Central memory CD4-positive, alpha-beta T cell (primary cell): ENCODE results near the gene EEF2K.

Experiments
- DNase-seq: peaks from one replicate; pipeline ENCODE4 v3.0.0; 2022

EEF2K gene

DNA sequence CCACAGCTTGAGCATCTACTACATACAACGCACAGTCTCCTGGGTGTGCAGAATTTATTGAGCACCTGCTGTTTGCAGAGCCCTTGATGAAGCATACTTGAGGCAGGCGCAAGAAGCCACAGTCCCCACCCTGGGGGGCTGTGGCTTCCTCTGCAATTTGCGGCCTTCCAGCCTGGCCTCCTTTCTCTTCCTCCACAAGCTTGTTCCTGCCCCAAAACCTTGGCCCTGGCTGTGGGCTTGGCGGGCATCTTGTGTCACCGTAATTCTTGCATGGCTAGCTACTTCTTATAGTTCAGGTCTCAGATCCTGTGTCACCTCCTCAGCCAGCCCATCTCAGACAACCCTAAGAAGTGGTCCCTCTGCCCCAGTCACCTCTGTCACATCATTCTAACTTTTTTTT is 47.2 kb downstream of the EEF2K start:
- DNase-seq: no peak

DNA sequence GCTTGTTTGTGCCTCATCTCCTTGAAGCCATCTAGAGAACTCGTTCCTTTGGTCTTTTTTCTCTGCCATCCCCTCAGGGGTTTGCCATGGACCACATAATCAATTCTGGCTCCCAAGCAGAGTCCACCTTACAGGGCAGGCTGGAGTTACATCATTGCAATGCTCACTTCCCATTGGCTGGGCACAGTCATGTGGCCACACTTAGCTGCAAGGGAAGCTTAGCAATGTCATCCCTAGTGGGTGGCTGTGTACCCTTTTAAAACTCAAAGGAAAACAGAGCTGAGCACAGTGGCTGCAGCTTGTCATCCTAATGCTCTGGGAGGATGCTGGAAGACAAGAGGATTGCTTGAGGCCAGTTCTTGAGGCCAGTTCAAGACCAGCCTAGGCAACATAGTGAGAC is 49.3 kb downstream of the EEF2K start:
- no peak for DNase-seq

DNA sequence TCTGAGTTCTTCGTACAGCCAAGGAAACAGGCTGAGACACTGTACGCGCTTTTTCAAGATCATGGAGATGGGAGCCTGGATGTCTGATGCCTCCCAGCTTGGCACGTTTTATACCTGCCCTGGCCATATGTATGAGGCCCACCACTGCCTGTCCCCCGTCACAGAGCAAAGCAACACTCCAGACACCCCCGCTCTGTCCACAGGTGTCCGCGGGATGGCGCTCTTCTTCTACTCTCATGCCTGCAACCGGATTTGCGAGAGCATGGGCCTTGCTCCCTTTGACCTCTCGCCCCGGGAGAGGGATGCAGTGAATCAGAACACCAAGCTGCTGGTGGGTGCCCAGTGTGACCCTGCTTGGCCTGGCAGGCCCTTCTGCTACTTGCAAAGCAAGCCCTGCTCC is 51.4 kb downstream of the EEF2K start:
- no peak for DNase-seq

DNA sequence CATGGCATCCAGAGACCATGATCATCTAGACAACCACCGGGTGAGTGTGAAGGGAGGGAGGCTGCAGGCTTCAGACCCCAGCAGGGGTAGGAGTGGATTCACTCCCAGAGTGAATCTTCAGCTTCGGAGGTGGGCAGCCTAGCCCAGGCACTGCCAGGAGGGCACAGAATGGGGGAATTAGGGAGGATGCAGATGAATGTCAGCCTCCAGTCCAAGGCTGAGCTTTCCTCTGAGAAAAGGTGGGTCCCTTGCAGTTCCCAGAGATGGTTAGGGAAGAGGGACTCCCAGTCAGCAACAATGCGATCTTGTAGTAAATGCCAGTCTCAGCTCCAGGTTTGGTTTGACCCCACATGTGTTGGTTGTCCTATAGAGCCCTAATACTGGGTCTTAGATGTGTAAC is 54.4 kb downstream of the EEF2K start:
- DNase-seq: no peak

DNA sequence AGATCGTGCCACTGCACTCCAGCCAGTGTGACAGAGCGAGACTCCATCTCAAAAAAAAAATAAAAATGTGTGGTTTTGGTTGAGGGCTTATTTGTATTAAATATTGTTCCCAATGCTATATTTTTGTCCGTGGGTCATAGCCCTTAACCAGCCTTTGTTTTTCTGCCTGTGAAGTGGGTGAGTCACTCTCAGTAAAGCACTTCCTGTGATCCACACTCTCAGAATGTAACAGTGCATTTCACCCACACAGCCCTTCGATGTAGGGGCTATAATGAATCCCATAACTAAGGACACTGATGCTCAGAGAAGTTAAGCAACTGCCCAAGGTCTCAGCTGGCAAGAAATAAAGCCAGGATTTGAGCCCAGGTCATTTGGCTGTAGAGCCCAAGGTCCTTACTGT is 56.4 kb downstream of the EEF2K start:
- no peak for DNase-seq

DNA sequence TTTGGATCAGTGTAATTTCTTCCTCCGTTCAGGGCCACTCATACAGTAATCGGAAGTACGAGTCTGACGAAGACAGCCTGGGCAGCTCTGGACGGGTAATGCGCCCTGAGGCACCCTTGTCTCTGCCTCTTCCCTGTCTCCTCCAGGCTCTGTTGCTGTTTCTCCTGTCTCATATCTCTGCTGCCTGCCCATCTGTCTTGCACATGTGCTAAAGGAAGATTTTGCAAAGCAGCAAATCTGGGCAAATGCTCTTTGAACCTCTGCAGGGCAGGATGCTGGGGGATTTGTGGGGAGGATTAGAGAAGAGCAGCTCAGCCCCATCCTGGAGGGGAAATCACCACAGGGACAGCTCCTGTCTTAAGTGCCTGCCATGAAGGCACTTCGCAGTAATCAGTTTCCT is 58.7 kb downstream of the EEF2K start:
- no peak for DNase-seq

DNA sequence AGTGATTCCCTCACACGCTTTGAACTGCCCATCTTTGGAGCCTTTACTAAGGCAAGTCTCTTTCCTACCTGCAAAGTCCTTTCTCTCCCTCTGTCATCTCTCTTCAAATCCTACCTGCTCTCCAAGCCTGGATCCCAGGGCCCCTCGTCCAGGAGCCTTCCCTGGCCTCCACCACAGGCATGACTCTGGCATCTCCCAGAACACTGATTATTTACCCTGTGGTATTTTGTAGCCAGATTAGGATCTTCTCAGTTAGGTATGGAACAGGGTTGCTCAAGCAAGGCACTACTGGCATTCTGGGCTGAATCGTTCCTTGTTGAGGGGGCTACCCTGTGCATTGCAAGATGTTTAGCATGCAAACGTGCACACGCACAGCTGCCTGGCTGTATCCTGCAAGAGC is 59.3 kb downstream of the EEF2K start:
- DNase-seq: no peak

DNA sequence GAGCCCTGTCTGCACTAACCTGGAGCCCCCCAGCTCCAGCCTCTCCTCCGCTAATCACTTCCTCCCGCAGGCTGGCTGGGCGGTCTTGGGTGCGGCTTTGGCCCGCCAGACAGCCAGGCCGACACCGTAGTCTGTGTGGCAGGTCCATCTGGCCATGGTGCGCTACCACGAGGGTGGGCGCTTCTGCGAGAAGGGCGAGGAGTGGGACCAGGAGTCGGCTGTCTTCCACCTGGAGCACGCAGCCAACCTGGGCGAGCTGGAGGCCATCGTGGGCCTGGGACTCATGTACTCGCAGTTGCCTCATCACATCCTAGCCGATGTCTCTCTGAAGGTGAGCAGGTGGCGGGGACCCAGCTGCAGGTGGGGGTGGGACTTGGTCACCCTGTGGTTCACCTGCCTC is 60.5 kb downstream of the EEF2K start:
- no peak for DNase-seq

DNA sequence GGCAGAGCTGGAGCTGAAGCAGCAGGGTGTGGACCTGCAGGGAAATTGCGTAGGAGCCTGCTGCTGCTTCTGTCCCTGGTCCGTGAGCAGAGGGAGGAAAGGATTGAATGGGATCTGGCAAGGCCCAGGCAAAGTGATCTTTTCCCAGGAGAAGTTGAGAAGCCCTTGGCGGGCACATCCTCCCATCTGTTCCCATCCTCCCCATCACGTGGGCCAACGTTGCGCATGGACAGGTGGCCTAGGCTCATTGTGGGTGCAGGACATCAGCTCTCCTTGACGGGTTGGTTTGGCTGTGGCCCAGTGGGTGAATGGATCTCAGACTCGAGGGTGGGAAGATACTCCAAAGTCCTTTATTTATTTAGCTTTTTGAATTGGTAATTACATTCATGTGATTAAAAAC is 61.7 kb downstream of the EEF2K start:
- no peak for DNase-seq

DNA sequence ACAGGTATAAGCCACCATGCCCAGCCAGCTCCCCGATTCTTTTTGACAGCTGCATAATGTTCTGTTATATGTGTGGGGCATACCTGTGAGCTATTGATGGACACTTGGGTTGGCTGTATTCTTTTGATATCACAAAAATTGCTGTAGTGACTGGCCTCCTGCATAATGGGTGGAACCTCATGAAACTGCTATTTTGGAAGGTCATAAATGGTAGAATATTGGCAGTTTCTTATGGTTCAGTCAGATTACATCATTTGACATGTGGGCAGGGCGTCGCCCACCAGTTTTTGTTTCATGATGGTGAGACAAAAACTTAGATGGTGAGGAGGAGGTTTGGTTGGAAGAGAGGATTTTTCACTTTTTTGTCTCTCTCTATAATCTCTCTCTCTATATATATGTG is 64.4 kb downstream of the EEF2K start:
- DNase-seq: no peak

DNA sequence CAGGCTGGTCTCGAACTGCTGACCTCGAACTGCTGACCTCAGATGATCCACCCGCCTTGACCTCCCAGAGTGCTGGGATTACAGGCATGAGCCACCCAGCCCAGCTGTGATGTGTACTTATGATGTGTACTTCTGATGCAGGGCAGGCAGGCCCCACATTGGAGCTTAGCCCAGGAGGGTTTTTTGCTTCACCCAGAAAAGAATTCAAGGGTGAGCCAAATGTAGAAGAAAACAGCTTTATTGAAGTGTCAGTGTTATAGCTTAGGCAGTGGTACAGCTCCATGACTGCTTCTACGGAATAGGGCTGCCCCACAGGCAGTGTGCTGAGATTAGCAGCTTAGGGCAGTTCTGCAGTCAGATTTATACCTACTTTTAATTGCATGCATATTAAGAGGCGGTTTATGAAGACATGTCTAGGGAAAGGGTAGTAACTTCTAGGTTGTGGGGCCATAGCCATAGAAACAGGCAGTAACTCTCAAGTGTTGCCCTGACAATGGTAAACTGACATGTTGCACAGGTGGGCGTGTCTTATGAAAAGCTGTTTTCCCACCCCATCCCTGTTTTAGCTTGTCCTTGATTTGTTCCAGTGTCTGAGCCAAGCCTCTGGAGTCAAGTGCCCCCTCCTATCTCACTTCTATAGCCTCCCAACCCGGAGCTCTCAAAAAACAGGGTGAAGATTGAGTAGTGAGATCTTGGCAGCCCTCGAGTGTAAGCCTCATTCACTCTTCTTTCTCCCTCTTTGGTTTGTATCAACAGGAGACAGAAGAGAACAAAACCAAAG is 67.0 kb downstream of the EEF2K start:
- DNase-seq: no peak

DNA sequence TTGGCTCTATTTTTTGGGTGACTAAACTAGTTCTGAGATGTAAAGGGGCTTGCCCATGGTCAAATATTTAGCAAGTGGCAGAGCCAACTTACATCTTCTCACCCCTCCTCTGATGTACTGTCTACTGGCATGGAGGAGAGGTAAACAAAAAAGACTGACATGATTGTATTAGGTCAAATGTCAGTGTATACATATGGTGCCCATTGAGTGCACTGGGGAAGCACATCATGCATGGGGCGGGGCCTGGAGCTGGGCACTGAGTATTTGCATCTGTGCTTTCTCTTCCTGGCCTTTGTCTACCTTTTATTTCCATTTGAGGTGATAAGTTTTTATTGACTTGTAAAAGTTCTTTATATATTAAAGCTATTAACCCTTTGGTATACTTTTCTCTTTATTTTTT is 68.8 kb downstream of the EEF2K start:
- DNase-seq: no peak

DNA sequence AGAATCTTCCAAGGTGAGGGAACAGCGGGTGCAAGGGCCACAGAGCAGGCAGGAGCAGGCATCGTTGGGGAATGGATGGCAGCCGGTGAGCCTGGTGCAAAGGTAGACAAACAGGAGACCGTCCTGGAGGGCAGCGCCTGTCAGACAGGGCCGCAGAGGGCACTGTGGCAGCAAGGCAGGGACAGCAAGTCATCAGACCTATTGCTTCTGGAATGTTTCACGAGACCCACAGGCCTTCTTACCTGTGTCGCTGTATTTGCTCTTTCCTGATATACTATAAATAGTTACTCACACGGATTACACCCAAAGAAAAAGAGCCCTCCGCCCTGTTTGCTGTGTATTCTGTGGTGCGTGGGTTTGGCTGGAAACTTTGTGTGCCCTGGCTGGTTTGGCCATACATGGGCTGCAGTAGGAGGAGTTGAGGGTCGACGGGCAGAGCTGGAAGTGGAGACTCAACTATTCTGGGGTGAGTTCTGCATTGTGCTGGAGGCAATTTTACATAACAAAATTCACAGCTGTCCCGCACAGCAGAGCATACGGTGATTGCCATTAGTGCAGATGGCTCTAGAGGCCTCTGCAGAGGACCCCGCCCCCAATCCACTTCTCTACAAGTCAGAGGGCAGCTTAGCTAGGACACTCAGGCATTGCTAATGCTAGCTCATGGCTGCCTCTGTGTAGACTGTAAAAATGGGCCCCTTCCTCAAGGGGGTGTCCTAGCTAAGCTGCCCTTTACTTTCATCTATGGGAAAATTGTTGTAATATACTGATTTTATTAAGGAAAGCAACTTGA is 72.6 kb downstream of the EEF2K start:
- DNase-seq: no peak

DNA sequence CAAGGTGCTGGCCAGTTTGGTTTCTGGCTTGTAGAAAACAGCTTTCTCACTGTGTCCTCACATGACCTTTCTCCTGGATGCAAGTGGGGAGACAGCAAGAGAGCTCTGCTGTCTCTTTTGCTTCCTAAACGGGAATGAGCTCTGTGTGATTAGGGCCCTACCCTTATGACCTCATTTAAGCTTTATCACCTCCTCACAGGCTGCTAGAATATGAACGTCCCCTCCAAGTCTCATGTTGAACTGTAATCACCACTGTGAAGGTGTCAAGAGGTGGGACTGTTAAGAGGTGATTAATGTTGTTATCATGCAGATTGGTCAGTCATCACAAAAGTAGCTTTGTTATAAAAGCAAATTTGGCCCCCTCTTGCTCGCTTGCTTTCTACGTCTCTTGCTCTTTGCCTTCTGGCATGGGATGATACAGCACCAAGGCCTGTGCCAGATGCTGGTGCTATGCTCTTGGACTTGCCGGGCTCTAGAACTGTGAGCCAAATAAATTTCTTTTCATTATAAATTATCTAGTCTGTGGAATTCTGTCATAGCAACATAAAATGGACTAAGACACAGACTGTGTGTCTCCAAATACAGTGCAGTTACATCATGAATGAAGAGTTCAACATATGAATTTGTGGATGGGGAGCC is 76.3 kb downstream of the EEF2K start:
- DNase-seq: no peak

DNA sequence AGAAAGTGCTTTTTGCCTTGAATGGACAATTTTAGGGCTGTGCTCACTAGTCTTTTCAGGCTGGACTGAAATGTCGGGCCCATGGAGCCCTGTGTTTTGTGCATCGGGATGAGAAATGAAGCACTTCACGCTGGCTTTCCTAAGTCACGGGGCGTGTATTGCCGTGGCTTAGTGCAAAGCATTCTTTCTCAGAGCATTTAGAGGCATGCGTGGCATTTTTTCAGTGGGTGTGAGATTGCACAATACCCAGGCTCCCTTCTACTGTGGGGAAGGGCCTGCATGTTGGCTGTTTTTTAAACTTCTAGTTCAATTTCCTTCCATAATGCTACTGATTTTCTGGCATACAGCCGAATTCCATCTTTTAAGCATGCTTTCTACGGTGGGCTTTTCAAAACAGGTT is 78.6 kb downstream of the EEF2K start:
- DNase-seq: no peak

DNA sequence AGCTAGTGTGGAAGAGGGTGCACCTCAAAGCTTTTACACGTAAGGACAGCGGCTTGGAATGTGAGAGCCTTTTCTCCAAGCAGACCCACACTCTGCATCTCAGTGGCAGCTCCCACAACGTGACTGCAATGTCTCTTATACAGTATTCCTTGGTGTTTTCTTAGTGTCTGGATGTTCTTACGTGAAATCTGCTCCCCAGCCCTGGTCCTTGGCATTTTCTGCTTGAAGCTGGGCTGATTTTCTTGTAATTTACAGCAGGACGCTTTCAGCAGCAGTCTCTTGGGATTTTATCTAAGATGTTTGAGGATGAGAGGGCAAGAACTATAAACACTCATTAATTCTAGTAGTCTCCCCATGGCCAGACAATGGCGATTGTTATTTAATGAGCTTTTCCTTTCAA is 79.0 kb downstream of the EEF2K start:
- no peak for DNase-seq

DNA sequence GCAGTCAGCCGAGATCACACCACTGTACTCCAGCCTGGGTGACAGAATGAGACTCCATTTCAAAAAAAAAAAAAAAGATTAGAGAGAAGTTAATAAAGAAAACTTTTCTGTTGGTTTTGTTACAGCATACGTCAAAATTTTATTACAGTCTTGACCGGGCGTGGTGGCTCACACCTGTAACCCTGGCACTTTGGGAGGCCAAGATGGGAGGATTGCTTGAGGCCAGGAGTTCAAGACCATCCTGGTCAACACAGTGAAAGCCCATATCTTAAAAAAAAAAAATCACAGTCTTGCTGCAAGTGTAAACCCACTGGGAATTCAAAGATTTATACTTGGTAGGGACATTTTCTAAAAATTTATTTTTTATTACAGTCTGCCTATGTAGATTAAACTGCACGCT is 84.9 kb downstream of the EEF2K start:
- no peak for DNase-seq

DNA sequence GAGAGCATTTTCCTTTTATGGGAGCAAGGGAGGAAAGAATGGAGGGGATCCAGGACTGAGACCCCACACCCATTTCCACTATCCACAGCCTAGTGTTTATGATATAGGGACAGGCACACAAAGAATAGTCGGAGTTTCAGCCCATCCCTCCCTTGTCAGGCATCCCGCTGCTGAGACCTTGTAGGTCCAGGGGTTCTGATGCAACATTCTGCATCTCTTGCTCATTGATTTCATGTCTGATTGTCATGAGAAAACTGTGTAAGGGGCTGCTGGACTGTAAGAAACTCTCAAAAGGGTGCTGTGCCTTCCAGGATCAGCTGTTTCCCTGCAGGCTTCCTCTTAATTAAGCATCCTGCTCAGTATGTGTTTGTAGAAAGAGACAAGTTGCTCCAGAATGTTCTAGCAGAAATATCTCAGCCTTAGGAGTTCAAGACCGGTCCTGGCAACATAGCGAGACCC is 85.8 kb downstream of the EEF2K start:
- no peak for DNase-seq

DNA sequence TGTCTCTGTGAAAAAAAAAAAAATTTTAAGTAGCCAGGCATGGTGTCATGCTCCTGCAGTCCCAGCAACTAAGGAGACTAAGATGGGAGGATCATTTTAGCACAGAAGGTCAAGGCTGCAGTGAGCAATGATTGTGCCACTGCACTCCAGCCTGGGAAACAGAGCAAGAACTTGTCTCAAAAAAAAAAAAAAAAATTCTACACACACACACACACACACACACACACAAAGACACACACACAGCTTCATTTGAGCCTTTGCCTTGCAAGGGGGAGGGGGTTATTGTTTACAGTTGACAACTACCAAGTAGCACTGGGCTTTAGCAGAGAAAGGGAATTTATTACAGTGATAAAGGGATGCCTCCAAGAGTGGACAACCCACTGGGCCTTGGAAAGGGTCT is 86.2 kb downstream of the EEF2K start:
- DNase-seq: no peak

DNA sequence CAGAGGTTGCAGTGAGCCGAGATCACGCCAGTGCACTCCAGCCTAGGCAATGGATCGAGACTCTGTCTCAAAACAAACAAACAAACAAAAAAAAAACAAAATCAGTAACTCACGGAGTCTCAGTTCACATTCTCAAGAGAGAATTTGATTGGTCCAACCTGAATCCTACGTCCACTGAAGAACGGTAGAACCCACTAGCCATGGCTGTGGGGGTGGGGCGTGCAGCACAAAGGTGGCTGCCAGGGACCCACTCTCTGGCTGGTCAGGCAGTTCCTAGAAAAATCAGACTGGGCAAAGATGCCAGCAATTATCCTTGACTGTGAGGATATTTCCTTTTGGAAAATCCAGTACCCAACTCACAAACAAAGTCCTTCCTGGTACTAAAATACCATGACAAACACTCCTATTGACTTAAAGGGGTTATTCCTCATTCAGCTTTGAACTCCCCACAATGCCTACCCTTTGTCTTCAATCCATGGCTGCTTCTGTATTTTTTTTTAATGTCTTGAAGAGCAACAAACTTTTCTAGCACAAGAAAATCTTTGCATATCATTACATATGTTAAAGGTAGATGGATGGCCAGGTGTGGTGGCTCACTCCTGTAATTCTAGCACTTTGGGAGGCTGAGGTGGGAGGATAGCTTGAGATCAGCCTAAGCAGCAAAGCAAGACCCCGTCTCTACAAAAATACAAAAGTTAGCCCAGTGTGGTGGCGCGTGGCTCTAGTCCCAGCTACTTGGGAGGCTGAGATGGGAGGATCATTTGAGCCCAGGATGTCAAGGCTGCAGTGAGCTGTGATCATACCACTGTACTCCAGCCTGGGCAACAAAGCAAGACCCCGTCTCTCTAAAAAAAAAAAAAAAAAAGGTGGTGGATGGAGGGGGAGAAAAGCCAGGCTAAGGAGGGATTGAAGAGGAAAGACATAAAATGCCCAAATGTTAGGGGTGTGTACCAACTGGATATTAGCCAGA is 87.3 kb downstream of the EEF2K start:
- DNase-seq: no peak

DNA sequence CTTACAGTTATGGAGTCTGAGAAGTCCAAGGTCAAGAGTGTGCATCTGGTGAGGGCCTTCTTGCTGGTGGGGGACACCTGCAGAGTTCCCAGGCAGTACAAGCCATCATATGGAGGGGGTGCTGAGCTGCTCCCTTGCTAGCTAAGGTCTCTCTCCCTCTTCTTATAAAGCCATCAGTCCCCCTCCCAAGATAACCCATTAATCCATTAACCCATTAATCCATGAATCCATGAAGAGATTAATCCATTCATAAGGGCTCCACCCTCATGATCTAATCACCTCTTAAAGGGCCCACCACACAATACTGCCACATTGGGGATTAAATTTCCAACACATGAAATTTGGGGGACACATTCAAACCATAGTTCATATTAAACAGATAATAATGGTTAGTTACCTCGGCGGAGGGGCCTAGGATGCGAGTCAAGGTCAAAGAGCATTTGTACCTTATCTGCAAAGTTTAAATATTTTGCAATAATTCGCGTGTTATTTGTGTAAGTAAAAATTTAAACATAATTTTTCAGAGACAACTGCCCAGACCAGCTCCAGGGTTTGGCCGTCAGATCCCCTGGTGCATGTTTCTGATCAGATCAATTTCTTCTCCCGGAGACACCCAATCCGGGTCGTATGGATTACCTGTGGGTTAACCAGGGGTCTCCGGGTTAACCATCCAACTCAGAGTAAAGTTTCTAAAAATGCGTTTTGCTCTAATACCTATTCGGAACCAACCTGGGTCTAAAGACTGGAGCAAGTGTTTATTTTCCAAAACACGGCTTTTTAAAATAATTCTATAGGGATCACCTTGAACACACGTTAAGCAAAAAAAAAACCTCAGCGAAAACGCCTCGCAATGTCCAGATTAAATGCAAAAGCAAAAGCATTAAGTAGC is 90.4 kb downstream of the EEF2K start:
- no peak for DNase-seq
